Keratinocyte (primary cell): Measurements from ENCODE around the gene ZNHIT3. TPM values are rescaled to one million over a fixed set of nuclear protein-coding genes. Genes with fewer than 3 reads are reported as not detected.

Experiments used
- DNase-seq: peaks from one replicate; pipeline ENCODE4 v3.0.0-alpha.2; 2011; ENCODE audit warnings: low read depth, missing footprints, low spot score
- FAIRE-seq: peaks from 2 replicates; lab custom pipeline; 2011; peaks lifted over from hg19 to GRCh38; lab: Jason Lieb, UNC
- H2AFZ ChIP-seq: 2 replicates; pipeline ENCODE4 v1.6.0; 2012; ENCODE audit warnings: low read length, control low read depth, inconsistent platforms; ENCODE audit not compliant: control insufficient read depth
- H3K27ac ChIP-seq: 2 replicates; pipeline ENCODE4 v1.5.1; 2011; ENCODE audit warnings: low read length; ENCODE audit not compliant: control insufficient read depth, insufficient read depth
- H3K27me3 ChIP-seq: 3 replicates; pipeline ENCODE4 v1.6.0; 2011; ENCODE audit warnings: low read length; ENCODE audit not compliant: control insufficient read depth, insufficient read depth; ENCODE audit errors: extremely low read depth
- H3K36me3 ChIP-seq, 2 experiments: 2 replicates in 1 of 2; 3 replicates in 1 of 2; pipeline ENCODE4 v1.5.1; 2011; ENCODE audit warnings: low read length in 2 of 2, mild to moderate bottlenecking in 1 of 2; ENCODE audit not compliant: control insufficient read depth in 2 of 2, insufficient read depth in 2 of 2; ENCODE audit errors: extremely low read depth in 1 of 2
- H3K4me1 ChIP-seq: 3 replicates; pipeline ENCODE4 v1.5.1; 2011; ENCODE audit warnings: low read length; ENCODE audit not compliant: control insufficient read depth, insufficient read depth; ENCODE audit errors: extremely low read depth
- H3K4me2 ChIP-seq: 3 replicates; pipeline ENCODE4 v1.6.0; 2011; ENCODE audit warnings: low read depth, low read length; ENCODE audit not compliant: control insufficient read depth, insufficient read depth; ENCODE audit errors: extremely low read depth
- H3K4me3 ChIP-seq, 3 experiments: fragments of 200-600 bp in 1 of 3; sonication (generic) in 1 of 3; 2 replicates in 2 of 3; 3 replicates in 1 of 3; pipeline ENCODE4 v1.5.1; 2011 to 2016; ENCODE audit warnings: low read length in 3 of 3, mild to moderate bottlenecking in 3 of 3, control low read depth in 2 of 3, inconsistent platforms in 1 of 3, low read depth in 1 of 3, mixed read lengths in 1 of 3, mixed run types in 1 of 3, moderate library complexity in 1 of 3; ENCODE audit not compliant: control insufficient read depth in 2 of 3, insufficient read depth in 2 of 3; ENCODE audit errors: extremely low read depth in 1 of 3
- H3K79me2 ChIP-seq: 2 replicates; pipeline ENCODE4 v1.6.0; 2012; ENCODE audit warnings: low read length; ENCODE audit not compliant: control insufficient read depth, insufficient read depth
- H3K9ac ChIP-seq: 3 replicates; pipeline ENCODE4 v1.6.0; 2011; ENCODE audit warnings: low read length; ENCODE audit not compliant: control insufficient read depth, insufficient read depth; ENCODE audit errors: extremely low read depth
- H3K9me1 ChIP-seq: 3 replicates; pipeline ENCODE4 v1.6.0; 2011; ENCODE audit warnings: low read length; ENCODE audit not compliant: control insufficient read depth, insufficient read depth; ENCODE audit errors: extremely low read depth
- H3K9me3 ChIP-seq: 2 replicates; pipeline ENCODE4 v1.5.1; 2012; ENCODE audit warnings: low read depth, low read length; ENCODE audit not compliant: control insufficient read depth
- H4K20me1 ChIP-seq: 3 replicates; pipeline ENCODE4 v1.6.0; 2011; ENCODE audit warnings: low read length; ENCODE audit not compliant: control insufficient read depth, insufficient read depth; ENCODE audit errors: extremely low read depth
- EZH2 ChIP-seq: IDR thresholded peaks from one replicate; pipeline ENCODE4 v1.6.1; 2012; ENCODE audit warnings: inconsistent platforms, mild to moderate bottlenecking, low read length, moderate library complexity
- dilution Hi-C: fragments of 300-500 bp; cut with MboI; formaldehyde crosslinking; loops from one replicate; pipeline ENCODE4 v1.7.0; 2020; ENCODE audit warnings: low sequenced_read_pairs; ENCODE audit not compliant: extremely low pct_ligation_motif_present
- polyA plus RNA-seq, 5 experiments: library from polyadenylated mRNA; depleted of rRNA in 3 of 5; stranded (reverse) in 3 of 5; stranded (forward) in 1 of 5; unstranded in 1 of 5; fragments of >200 nt; gene quantifications; 1 replicate in 1 of 5; 2 replicates in 3 of 5; 3 replicates in 1 of 5; pipeline versions ENCODE4 v1.2.1 to v1.2.3, GENCODE V29; 2011 to 2012; ENCODE audit warnings: missing spikeins in 2 of 5, low read depth in 1 of 5, low replicate concordance in 1 of 5
- TF ChIP-seq, protein P1 (sequence below), 3 experiments: IDR thresholded peaks in 1 of 3; conservative IDR thresholded peaks in 1 of 3; optimal IDR thresholded peaks in 1 of 3; 2 replicates in 2 of 3; 3 replicates in 1 of 3; pipeline versions ENCODE3 to v1.5.1; 2011; ENCODE audit warnings: low read length in 3 of 3, mild to moderate bottlenecking in 3 of 3, moderate library complexity in 2 of 3, control low read depth in 1 of 3, inconsistent platforms in 1 of 3; ENCODE audit not compliant: insufficient read depth in 2 of 3; ENCODE audit errors: extremely low read depth in 1 of 3

ZNHIT3 gene
- polyA plus RNA-seq, 1 donor (not counting 4 experiments of a cell fraction or from before 2014, with no cell fraction given) = 72.4 TPM

DNA sequence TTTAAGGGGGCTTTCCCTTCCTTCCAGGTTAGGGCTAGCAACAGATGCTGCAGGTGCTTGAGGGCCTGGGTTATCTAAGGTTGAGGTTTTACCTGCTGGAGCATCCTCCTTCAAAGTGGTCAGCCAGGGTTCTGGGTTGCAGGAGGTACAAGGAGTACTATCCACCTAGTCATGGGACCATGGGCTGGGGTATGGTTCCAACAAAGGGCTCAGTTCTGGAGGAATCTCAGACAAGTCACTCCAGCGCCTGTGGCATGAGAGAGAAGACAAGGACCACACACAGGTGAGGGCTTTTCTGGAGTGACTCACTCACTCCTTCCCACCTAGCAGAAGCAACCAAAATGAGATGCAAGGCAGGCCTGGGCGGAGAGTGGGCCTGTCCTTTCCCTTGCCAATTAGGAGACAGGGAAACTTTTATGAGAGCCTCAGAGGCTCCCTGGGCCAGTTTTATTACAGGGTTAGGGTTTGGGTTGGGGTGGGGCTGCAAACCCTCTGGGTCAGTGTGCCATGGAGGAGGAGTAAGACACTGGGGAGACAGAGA is 46.0 kb downstream of the ZNHIT3 start:
- dilution Hi-C loops = no loop called here
- DNase-seq = no peak
- Histone ChIP-seq H2AFZ (no peak overlapping the region), H3K4me1 (peaks cover 47% of the 10 kb centered on the region), H3K4me3 (peak overlapping the region in 1 of 3 experiments; percentile 79), H3K79me2 (peaks cover 28% of the 10 kb centered on the region), H3K9ac (peak overlapping the region; percentile 99), H3K36me3 (peaks cover 17 to 37% of the 10 kb centered on the region in 2 experiments), H3K27me3 (no peaks in the 10 kb centered on the region), H4K20me1 (no peaks in the 10 kb centered on the region), H3K27ac (peak overlapping the region; percentile 99), H3K9me3 (no peaks in the 10 kb centered on the region), H3K4me2 (peak overlapping the region; percentile 82), H3K9me1 (peaks cover 8% of the 10 kb centered on the region)
- no peak for TF ChIP-seq EZH2
- TF ChIP-seq, protein P1, sequence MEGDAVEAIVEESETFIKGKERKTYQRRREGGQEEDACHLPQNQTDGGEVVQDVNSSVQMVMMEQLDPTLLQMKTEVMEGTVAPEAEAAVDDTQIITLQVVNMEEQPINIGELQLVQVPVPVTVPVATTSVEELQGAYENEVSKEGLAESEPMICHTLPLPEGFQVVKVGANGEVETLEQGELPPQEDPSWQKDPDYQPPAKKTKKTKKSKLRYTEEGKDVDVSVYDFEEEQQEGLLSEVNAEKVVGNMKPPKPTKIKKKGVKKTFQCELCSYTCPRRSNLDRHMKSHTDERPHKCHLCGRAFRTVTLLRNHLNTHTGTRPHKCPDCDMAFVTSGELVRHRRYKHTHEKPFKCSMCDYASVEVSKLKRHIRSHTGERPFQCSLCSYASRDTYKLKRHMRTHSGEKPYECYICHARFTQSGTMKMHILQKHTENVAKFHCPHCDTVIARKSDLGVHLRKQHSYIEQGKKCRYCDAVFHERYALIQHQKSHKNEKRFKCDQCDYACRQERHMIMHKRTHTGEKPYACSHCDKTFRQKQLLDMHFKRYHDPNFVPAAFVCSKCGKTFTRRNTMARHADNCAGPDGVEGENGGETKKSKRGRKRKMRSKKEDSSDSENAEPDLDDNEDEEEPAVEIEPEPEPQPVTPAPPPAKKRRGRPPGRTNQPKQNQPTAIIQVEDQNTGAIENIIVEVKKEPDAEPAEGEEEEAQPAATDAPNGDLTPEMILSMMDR (optimal IDR thresholded peaks at IDR 0.05 in 1 of 3, IDR thresholded peaks at IDR 0.05 in 1 of 3, conservative IDR thresholded peaks at IDR 0.05 in 1 of 3; ENCODE audit: extremely low read depth in 1 of 3, insufficient read depth in 2 of 3, low read length in 3 of 3) = no peak
- no peak for FAIRE-seq

GRCh38 chr17:36533935-36534839 is 47.7 kb downstream of the ZNHIT3 start:
- Histone ChIP-seq H3K27ac (peak overlapping the region; percentile 99), H3K4me2 (peak overlapping the region; percentile 82), H3K79me2 (peaks cover 20% of the 10 kb centered on the region), H3K9me1 (peaks cover 4% of the 10 kb centered on the region), H3K36me3 (peaks cover 14 to 29% of the 10 kb centered on the region in 2 experiments), H3K9ac (peak overlapping the region; percentile 99), H3K27me3 (no peaks in the 10 kb centered on the region), H3K4me3 (peak overlapping the region; percentile 63 to 91 (median 79)), H4K20me1 (no peaks in the 10 kb centered on the region), H3K4me1 (peaks cover 40% of the 10 kb centered on the region), H3K9me3 (no peaks in the 10 kb centered on the region), H2AFZ (peak overlapping the region; percentile 71)
- FAIRE-seq = no peak
- dilution Hi-C loops = no loop called here
- no peak for TF ChIP-seq EZH2
- TF ChIP-seq, protein P1 (optimal IDR thresholded peaks at IDR 0.05 in 1 of 3, IDR thresholded peaks at IDR 0.05 in 1 of 3, conservative IDR thresholded peaks at IDR 0.05 in 1 of 3; ENCODE audit: extremely low read depth in 1 of 3, insufficient read depth in 2 of 3, low read length in 3 of 3) = peak; percentile 47 to 57 (median 52)
- peak; percentile 78 for DNase-seq
